HCT116 (cell line): ENCODE data around the gene PRR23B. TPM values are rescaled to one million over a fixed set of nuclear protein-coding genes. Genes with fewer than 3 reads are reported as not detected.

Experiments used
- ATAC-seq: fragments of 200-7000 bp; cut with Tn5 transposase; 2 replicates; pipeline ENCODE4 v1.9.1; 2020; ENCODE audit warnings: mild to moderate bottlenecking, moderate library complexity
- BruUV-seq: library from RNA; stranded (reverse); fragments of 400-500 nt; replicated peaks from 2 replicates; lab custom pipeline; 2021; lab: Mats Ljungman, UMichigan
- CTCF ChIA-PET: fragments of 300-600 bp; sonication (Branson Sonifier 250); formaldehyde crosslinking; loops from one replicate; lab custom pipeline; 2021; ENCODE audit warnings: antibody characterized with exemption; lab: Charles Lee
- POLR2A ChIA-PET: fragments of 300-600, 350-600 bp; sonication (Branson Sonifier 250); formaldehyde crosslinking; loops from one replicate; lab custom pipeline; 2021; ENCODE audit warnings: antibody characterized with exemption; lab: Charles Lee
- RAD21 ChIA-PET, 2 experiments: fragments of 300-600 bp; sonication (Branson Sonifier 250); formaldehyde crosslinking; loops; one replicate each; lab custom pipeline; 2023; ENCODE audit warnings: low total read pairs in 2 of 2; ENCODE audit not compliant: uncharacterized antibody in 2 of 2, unreplicated experiment in 2 of 2, low non-redundant PET in 1 of 2; lab: Charles Lee
- DNase-seq: peaks from one replicate; pipeline ENCODE4 v3.0.0-alpha.2; 2010; ENCODE audit warnings: low read depth, low spot score
- H2AFZ ChIP-seq: fragments of 200-600 bp; shearing (Covaris generic), sonication (generic); 2 replicates; pipeline ENCODE4 v1.6.1; 2017; ENCODE audit warnings: low read depth, mixed run types, mixed read lengths, antibody characterized with exemption, low read length; ENCODE audit not compliant: poor library complexity, severe bottlenecking
- H3K27ac ChIP-seq: 2 replicates; pipeline ENCODE4 v1.5.1; 2012; ENCODE audit warnings: low read depth, low read length
- H3K27me3 ChIP-seq: fragments of 200-600 bp; sonication (generic); 2 replicates; pipeline ENCODE4 v1.6.1; 2016; ENCODE audit warnings: mixed run types, low read length, mixed read lengths; ENCODE audit not compliant: insufficient read depth
- H3K36me3 ChIP-seq, 2 experiments: fragments of 200-500 bp in 1 of 2; fragments of 200-600 bp in 1 of 2; sonication (Bioruptor generic) in 1 of 2; sonication (generic) in 1 of 2; 2 replicates each; pipeline versions ENCODE4 v1.5.1 to v1.6.1; 2014 to 2016; ENCODE audit warnings: low read length in 2 of 2, inconsistent platforms in 1 of 2, mixed read lengths in 1 of 2, mixed run types in 1 of 2; ENCODE audit not compliant: insufficient read depth in 2 of 2, control insufficient read depth in 1 of 2
- H3K4me1 ChIP-seq, 2 experiments: fragments of 200-600 bp in 1 of 2; sonication (generic) in 1 of 2; 2 replicates each; pipeline versions ENCODE4 v1.5.1 to v1.6.1; 2012 to 2017; ENCODE audit warnings: low read length in 2 of 2, inconsistent platforms in 1 of 2, mild to moderate bottlenecking in 1 of 2, mixed read lengths in 1 of 2, mixed run types in 1 of 2, moderate library complexity in 1 of 2; ENCODE audit not compliant: insufficient read depth in 2 of 2, control insufficient read depth in 1 of 2
- H3K4me2 ChIP-seq: fragments of 200-600 bp; sonication (generic); 2 replicates; pipeline ENCODE4 v1.6.1; 2017; ENCODE audit warnings: mixed run types, low read length, mixed read lengths
- H3K4me3 ChIP-seq, 2 experiments: fragments of 200-600 bp in 1 of 2; sonication (generic) in 1 of 2; replicated peaks in 1 of 2; 2 replicates each; pipeline ENCODE4 v1.5.1; 2011 to 2016; ENCODE audit warnings: low read length in 2 of 2, control low read depth in 1 of 2, low read depth in 1 of 2, mild to moderate bottlenecking in 1 of 2, mixed read lengths in 1 of 2, mixed run types in 1 of 2
- H3K79me2 ChIP-seq: fragments of 200-600 bp; sonication (generic); 2 replicates; pipeline ENCODE4 v1.6.1; 2017; ENCODE audit warnings: mild to moderate bottlenecking, mixed run types, low read length, moderate library complexity, mixed read lengths; ENCODE audit not compliant: insufficient read depth
- H3K9ac ChIP-seq: fragments of 200-600 bp; sonication (generic); 2 replicates; pipeline ENCODE4 v1.6.1; 2016; ENCODE audit warnings: low read length, mixed read lengths
- H3K9me2 ChIP-seq: fragments of 200-600 bp; sonication (generic), shearing (Covaris generic); 2 replicates; pipeline ENCODE4 v1.6.1; 2017; ENCODE audit warnings: mixed run types, mild to moderate bottlenecking, moderate library complexity; ENCODE audit not compliant: insufficient read depth
- H3K9me3 ChIP-seq, 2 experiments: fragments of 200-500 bp in 1 of 2; fragments of 200-600 bp in 1 of 2; sonication (Bioruptor generic) in 1 of 2; sonication (generic) in 1 of 2; 2 replicates each; pipeline ENCODE4 v1.6.1; 2014 to 2017; ENCODE audit warnings: low read length in 2 of 2, mixed read lengths in 2 of 2, inconsistent platforms in 1 of 2, low read depth in 1 of 2, mild to moderate bottlenecking in 1 of 2, mixed run types in 1 of 2, moderate library complexity in 1 of 2; ENCODE audit not compliant: control insufficient read depth in 1 of 2, insufficient read depth in 1 of 2
- H4K20me1 ChIP-seq: fragments of 200-600 bp; sonication (generic), shearing (Covaris generic); 2 replicates; pipeline ENCODE4 v1.6.1; 2017; ENCODE audit warnings: mixed run types, mild to moderate bottlenecking, moderate library complexity; ENCODE audit not compliant: insufficient read depth
- ELF1 ChIP-seq: IDR thresholded peaks from 2 replicates; pipeline ENCODE4 v1.6.1; 2012; ENCODE audit warnings: low read depth, borderline replicate concordance
- EZH2 ChIP-seq: fragments of 200-600 bp; sonication (generic); IDR thresholded peaks from 2 replicates; pipeline ENCODE4 v1.6.1; 2017; ENCODE audit warnings: antibody characterized with exemption, mixed run types
- FOSL1 ChIP-seq: IDR thresholded peaks from 2 replicates; pipeline ENCODE4 v1.6.1; 2012; ENCODE audit warnings: low read depth
- TCF7L2 ChIP-seq: IDR thresholded peaks from 2 replicates; pipeline ENCODE4 v1.7.0; 2011; ENCODE audit warnings: borderline replicate concordance, inconsistent platforms; ENCODE audit not compliant: insufficient read depth, insufficient read length; ENCODE audit errors: extremely low read depth
- YY1 ChIP-seq: IDR thresholded peaks from 2 replicates; pipeline ENCODE4 v1.6.1; 2011; ENCODE audit warnings: low read length, low read depth, moderate library complexity, mild to moderate bottlenecking; ENCODE audit not compliant: insufficient replicate concordance; ENCODE audit errors: extremely low read depth
- ZFX ChIP-seq: fragments of 450-650 bp; IDR thresholded peaks from 2 replicates; pipeline ENCODE4 v1.6.1; 2017
- intact Hi-C: fragments of 100-400 bp; cut with micrococcal nuclease; formaldehyde crosslinking; loops from 2 replicates; pipeline ENCODE4 v1.10.0; 2022
- total RNA-seq: library from RNA; stranded (reverse); gene quantifications from one replicate; pipeline ENCODE4 v1.2.1, GENCODE V29; 2021; ENCODE audit not compliant: unreplicated experiment
- TF ChIP-seq, protein P1 (sequence below): IDR thresholded peaks from 2 replicates; pipeline ENCODE4 v1.6.1; 2012; ENCODE audit warnings: low read depth
- TF ChIP-seq, protein P2 (sequence below): IDR thresholded peaks from 2 replicates; pipeline ENCODE4 v1.6.1; 2012

Gene PRR23B
- total RNA-seq, 1 experiment from 2014 or later, result not detected

DNA sequence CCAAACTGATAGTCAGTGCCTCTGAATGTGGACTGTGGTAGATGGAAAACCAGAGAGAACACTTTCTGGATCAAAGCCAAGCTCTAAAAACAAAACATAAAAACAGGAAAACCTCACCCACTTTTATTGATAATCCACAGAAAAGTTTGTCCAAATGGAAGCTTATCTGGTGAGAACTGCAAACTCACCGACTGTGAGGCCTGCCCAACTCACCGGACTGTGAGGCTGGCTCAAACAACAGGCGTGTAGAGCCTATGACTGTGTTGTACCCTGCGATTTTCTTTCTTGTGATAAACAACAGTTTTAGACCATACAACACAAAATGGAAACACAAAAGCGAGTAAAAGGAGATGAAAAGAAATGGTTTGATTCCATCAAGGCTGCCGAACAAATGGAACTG lies 16.8 kb upstream of the PRR23B start:
- no peaks in the 10 kb centered on the region for H3K27me3 ChIP-seq
- BruUV-seq, result no TSS peak
- H3K4me1 ChIP-seq, result no peaks in the 10 kb centered on the region
- ChIA-PET POLR2A (no interaction called here), CTCF (no interaction called here), RAD21 (no interaction called here)
- TF ChIP-seq TCF7L2 (no peak), EZH2 (no peak), FOSL1 (no peak), ELF1 (no peak), YY1 (no peak), ZFX (no peak)
- TF ChIP-seq, protein P1, sequence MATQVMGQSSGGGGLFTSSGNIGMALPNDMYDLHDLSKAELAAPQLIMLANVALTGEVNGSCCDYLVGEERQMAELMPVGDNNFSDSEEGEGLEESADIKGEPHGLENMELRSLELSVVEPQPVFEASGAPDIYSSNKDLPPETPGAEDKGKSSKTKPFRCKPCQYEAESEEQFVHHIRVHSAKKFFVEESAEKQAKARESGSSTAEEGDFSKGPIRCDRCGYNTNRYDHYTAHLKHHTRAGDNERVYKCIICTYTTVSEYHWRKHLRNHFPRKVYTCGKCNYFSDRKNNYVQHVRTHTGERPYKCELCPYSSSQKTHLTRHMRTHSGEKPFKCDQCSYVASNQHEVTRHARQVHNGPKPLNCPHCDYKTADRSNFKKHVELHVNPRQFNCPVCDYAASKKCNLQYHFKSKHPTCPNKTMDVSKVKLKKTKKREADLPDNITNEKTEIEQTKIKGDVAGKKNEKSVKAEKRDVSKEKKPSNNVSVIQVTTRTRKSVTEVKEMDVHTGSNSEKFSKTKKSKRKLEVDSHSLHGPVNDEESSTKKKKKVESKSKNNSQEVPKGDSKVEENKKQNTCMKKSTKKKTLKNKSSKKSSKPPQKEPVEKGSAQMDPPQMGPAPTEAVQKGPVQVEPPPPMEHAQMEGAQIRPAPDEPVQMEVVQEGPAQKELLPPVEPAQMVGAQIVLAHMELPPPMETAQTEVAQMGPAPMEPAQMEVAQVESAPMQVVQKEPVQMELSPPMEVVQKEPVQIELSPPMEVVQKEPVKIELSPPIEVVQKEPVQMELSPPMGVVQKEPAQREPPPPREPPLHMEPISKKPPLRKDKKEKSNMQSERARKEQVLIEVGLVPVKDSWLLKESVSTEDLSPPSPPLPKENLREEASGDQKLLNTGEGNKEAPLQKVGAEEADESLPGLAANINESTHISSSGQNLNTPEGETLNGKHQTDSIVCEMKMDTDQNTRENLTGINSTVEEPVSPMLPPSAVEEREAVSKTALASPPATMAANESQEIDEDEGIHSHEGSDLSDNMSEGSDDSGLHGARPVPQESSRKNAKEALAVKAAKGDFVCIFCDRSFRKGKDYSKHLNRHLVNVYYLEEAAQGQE, result no peak
- TF ChIP-seq, protein P2, sequence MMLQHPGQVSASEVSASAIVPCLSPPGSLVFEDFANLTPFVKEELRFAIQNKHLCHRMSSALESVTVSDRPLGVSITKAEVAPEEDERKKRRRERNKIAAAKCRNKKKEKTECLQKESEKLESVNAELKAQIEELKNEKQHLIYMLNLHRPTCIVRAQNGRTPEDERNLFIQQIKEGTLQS, result no peak
- intact Hi-C loops, result no loop called here
- no peaks in the 10 kb centered on the region for H4K20me1 ChIP-seq
- no peak overlapping the region for H2AFZ ChIP-seq
- no peak overlapping the region for H3K27ac ChIP-seq
- no peak overlapping the region for H3K4me3 ChIP-seq
- DNase-seq, result no peak
- H3K9me2 ChIP-seq, result no peaks in the 10 kb centered on the region
- no peak overlapping the region for H3K9ac ChIP-seq
- no peaks in the 10 kb centered on the region for H3K79me2 ChIP-seq
- no peaks in the 10 kb centered on the region for H3K9me3 ChIP-seq
- no peak overlapping the region for H3K4me2 ChIP-seq
- H3K36me3 ChIP-seq, result no peaks in the 10 kb centered on the region
- no peak for ATAC-seq
